Ascending aorta (tissue), 2 donors: ENCODE measurements around the gene PRMT3. TPM values are rescaled to one million over a fixed set of nuclear protein-coding genes. Genes with fewer than 3 reads are reported as not detected.
"Not testable (repeated sequence)": the region's sequence is repeated elsewhere in the genome, so short reads cannot be mapped to it uniquely, and the experiment has no call there.

Experiments
- DNase-seq, 2 donors: peaks; one replicate each; pipeline ENCODE4 v3.0.0-alpha.2; 2019; ENCODE audit warnings: low spot score in 2 of 2
- H3K27ac ChIP-seq, 2 donors: fragments of 200-600 bp; sonication (generic); one replicate each; pipeline ENCODE4 v1.5.1; 2016 to 2017; ENCODE audit warnings: mild to moderate bottlenecking in 1 of 2
- H3K27me3 ChIP-seq: fragments of 200-600 bp; sonication (generic); one replicate; pipeline ENCODE4 v1.5.1; 2017
- H3K36me3 ChIP-seq, 2 donors: fragments of 200-600 bp; sonication (generic); one replicate each; pipeline ENCODE4 v1.5.1; 2016
- H3K4me1 ChIP-seq, 2 donors: fragments of 200-600 bp; sonication (generic); one replicate each; pipeline ENCODE4 v1.5.1; 2016 to 2017; ENCODE audit warnings: mild to moderate bottlenecking in 1 of 2
- H3K4me3 ChIP-seq, 2 donors: fragments of 200-600 bp; sonication (generic); one replicate each; pipeline ENCODE4 v1.5.1; 2016 to 2017; ENCODE audit warnings: mild to moderate bottlenecking in 1 of 2
- H3K9me3 ChIP-seq, 2 donors: fragments of 200-600 bp; sonication (generic); one replicate each; pipeline ENCODE4 v1.5.1; 2016
- intact Hi-C: fragments of 100-400 bp; cut with DNase I; formaldehyde crosslinking; loops from one replicate; pipeline ENCODE4 v1.15.1; 2023
- total RNA-seq: library from RNA; depleted of rRNA; stranded (reverse); fragments of >200 nt; gene quantifications from one replicate; pipeline ENCODE4 v1.1.0, GENCODE V29; 2016
- TF ChIP-seq, protein P1 (sequence below), 3 experiments: fragments of 200-600 bp in 2 of 3; fragments of 450-650 bp in 1 of 3; sonication (generic) in 2 of 3; IDR thresholded peaks; one replicate each; pipeline ENCODE4 v1.5.1; 2016 to 2019; ENCODE audit warnings: antibody characterized with exemption in 3 of 3, mild to moderate bottlenecking in 1 of 3, moderate library complexity in 1 of 3

Gene PRMT3
- total RNA-seq, 1 donor from 2014 or later, result 1.2 TPM

GRCh38 chr11:20459865-20460264 lies 72.3 kb downstream of the PRMT3 start:
- Histone ChIP-seq H3K27me3 (no peaks in the 10 kb centered on the region), H3K4me3 (no peak overlapping the region), H3K4me1 (no peaks in the 10 kb centered on the region), H3K27ac (no peak overlapping the region), H3K36me3 (peaks cover 0 to 6% of the 10 kb centered on the region in 2 donors), H3K9me3 (no peaks in the 10 kb centered on the region)
- TF ChIP-seq, protein P1, sequence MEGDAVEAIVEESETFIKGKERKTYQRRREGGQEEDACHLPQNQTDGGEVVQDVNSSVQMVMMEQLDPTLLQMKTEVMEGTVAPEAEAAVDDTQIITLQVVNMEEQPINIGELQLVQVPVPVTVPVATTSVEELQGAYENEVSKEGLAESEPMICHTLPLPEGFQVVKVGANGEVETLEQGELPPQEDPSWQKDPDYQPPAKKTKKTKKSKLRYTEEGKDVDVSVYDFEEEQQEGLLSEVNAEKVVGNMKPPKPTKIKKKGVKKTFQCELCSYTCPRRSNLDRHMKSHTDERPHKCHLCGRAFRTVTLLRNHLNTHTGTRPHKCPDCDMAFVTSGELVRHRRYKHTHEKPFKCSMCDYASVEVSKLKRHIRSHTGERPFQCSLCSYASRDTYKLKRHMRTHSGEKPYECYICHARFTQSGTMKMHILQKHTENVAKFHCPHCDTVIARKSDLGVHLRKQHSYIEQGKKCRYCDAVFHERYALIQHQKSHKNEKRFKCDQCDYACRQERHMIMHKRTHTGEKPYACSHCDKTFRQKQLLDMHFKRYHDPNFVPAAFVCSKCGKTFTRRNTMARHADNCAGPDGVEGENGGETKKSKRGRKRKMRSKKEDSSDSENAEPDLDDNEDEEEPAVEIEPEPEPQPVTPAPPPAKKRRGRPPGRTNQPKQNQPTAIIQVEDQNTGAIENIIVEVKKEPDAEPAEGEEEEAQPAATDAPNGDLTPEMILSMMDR (IDR thresholded peaks at IDR 0.05), result no peak
- intact Hi-C loops, result no loop called here
- no peak for DNase-seq

DNA sequence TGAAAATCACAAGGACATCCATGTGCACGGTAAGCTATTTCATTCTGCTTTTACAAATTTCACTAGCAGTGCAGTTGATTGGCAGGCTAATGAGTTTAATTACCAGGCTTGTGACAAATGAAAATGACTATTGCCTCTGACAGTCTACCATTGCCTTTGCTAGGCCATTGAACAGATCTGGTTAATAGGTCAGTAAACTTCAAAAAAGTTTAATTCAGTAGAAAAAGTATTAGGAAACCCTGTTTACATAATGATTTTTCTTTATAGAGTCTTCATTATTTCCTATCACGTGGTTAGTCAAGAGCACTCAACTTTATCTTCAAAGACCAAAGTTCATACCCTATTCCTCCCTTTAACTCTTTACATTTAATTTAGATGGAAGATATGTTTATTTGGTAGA lies 77.0 kb downstream of the PRMT3 start:
- no peaks in the 10 kb centered on the region for H3K4me1 ChIP-seq
- no peaks in the 10 kb centered on the region for H3K27me3 ChIP-seq
- H3K9me3 ChIP-seq, result no peaks in the 10 kb centered on the region
- peaks cover 0 to 6% of the 10 kb centered on the region in 2 donors for H3K36me3 ChIP-seq
- TF ChIP-seq, protein P1 (IDR thresholded peaks at IDR 0.05), result no peak
- H3K27ac ChIP-seq, result no peak overlapping the region
- DNase-seq, result no peak
- H3K4me3 ChIP-seq, result no peak overlapping the region
- intact Hi-C loops, result no loop called here

GRCh38 chr11:20467487-20468185 lies 80.1 kb downstream of the PRMT3 start:
- Histone ChIP-seq H3K4me1 (no peaks in the 10 kb centered on the region), H3K27ac (no peak overlapping the region), H3K9me3 (no peaks in the 10 kb centered on the region), H3K27me3 (no peaks in the 10 kb centered on the region), H3K36me3 (peaks cover 0 to 5% of the 10 kb centered on the region in 2 donors), H3K4me3 (no peak overlapping the region)
- no peak for DNase-seq
- intact Hi-C loops, result no loop called here
- TF ChIP-seq, protein P1 (IDR thresholded peaks at IDR 0.05), result no peak

GRCh38 chr11:20470348-20470747 lies 82.8 kb downstream of the PRMT3 start:
- H3K4me1 ChIP-seq, result no peaks in the 10 kb centered on the region
- H3K27me3 ChIP-seq, result no peaks in the 10 kb centered on the region
- intact Hi-C loops, result no loop called here
- no peak overlapping the region for H3K4me3 ChIP-seq
- no peaks in the 10 kb centered on the region for H3K9me3 ChIP-seq
- TF ChIP-seq, protein P1 (IDR thresholded peaks at IDR 0.05), result no peak
- peaks cover 0 to 5% of the 10 kb centered on the region in 2 donors for H3K36me3 ChIP-seq
- no peak for DNase-seq
- H3K27ac ChIP-seq, result no peak overlapping the region

DNA sequence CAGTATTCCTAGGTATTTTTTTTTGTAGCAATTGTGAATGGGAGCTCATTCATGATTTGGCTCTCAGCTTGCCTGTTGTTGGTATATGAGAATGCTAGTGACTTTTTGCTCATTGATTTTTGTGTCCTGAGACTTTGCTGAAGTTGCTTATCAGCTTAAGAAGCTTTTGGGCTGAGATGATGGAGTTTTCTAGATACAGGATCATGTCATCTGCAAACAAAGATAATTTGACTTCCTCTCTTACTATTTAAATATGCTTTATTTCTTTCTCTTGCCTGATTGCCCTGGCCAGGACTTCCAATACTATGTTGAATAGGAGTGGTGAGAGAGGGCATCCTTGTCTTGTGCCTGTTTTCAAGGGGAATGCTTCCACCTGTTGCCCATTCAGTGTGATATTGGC lies 84.4 kb downstream of the PRMT3 start:
- H3K27me3 ChIP-seq, H3K4me3 ChIP-seq, H3K36me3 ChIP-seq, H3K27ac ChIP-seq, DNase-seq, H3K9me3 ChIP-seq, H3K4me1 ChIP-seq, intact Hi-C loops: not testable (repeated sequence)

DNA sequence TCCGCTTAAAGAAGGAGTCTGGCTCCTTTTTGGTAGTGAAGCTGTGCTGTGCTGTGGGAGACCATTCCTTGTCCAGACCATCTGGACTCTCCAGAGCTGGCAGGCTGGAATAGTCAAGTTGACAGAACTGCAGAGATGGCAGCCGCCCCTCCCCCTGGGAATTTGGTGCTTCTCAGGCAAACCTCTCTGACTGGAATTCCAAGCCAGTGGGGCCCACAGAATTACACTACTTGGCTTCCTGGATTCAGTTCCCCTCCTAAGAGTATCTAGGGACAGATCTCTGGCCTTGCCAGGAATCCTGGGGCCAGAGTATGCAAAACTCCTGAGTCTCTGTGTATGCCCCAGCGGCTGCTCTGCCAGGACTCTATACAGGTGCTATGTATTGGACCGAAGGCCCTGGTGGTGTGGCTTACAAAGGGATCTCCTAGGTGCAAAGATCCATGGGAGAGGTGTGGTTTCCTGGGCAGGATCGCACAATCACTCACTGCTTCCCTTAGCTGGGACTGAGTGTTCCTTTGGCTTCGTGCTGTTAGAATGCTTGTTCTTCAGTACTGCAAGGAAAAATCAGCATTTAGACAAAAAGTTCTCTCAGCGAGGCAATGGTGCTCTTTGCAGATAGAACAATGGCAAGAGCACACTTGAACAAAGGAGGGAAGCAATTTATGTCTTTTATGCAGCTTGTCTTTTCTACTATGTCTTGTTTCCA lies 86.8 kb downstream of the PRMT3 start:
- no peak overlapping the region for H3K27ac ChIP-seq
- TF ChIP-seq, protein P1 (IDR thresholded peaks at IDR 0.05), result no peak

More for the DNA sequence above, 86.8 kb downstream of the PRMT3 start:
- H3K4me1 ChIP-seq, result no peaks in the 10 kb centered on the region
- no peaks in the 10 kb centered on the region for H3K27me3 ChIP-seq
- H3K36me3 ChIP-seq, result peaks cover 0 to 5% of the 10 kb centered on the region in 2 donors
- H3K9me3 ChIP-seq, result no peaks in the 10 kb centered on the region
- no peak overlapping the region for H3K4me3 ChIP-seq
- intact Hi-C loops, result no loop called here
- no peak for DNase-seq
